Smooth muscle cell (in vitro differentiated cells): ENCODE measurements around the gene GAL3ST3. TPM values are rescaled to one million over a fixed set of nuclear protein-coding genes. Genes with fewer than 3 reads are reported as not detected.

Experiments
- DNase-seq: peaks from one replicate; lab custom pipeline; 2025; ENCODE audit not compliant: unreplicated experiment; lab: John Stamatoyannopoulos, UW
- H2AFZ ChIP-seq: fragments of 200-600 bp; sonication (generic); 2 replicates; pipeline ENCODE4 v1.6.0; 2016; ENCODE audit warnings: antibody characterized with exemption, low read depth, mild to moderate bottlenecking
- H3F3A ChIP-seq: fragments of 200-600 bp; sonication (generic); 2 replicates; pipeline ENCODE4 v1.6.0; 2017; ENCODE audit warnings: antibody characterized with exemption, low read depth
- H3K27ac ChIP-seq: fragments of 200-600 bp; sonication (generic); 2 replicates; pipeline ENCODE4 v1.5.1; 2016; ENCODE audit warnings: low read depth, mild to moderate bottlenecking
- H3K27me3 ChIP-seq: fragments of 200-600 bp; sonication (generic); 2 replicates; pipeline ENCODE4 v1.6.1; 2016; ENCODE audit warnings: low read depth, mild to moderate bottlenecking
- H3K36me3 ChIP-seq: fragments of 200-600 bp; sonication (generic); 2 replicates; pipeline ENCODE4 v1.5.1; 2016; ENCODE audit warnings: low read depth
- H3K4me1 ChIP-seq: fragments of 200-600 bp; sonication (generic); 2 replicates; pipeline ENCODE4 v1.5.1; 2016; ENCODE audit warnings: low read depth
- H3K4me2 ChIP-seq: fragments of 200-600 bp; sonication (generic); 2 replicates; pipeline ENCODE4 v1.6.0; 2016; ENCODE audit warnings: mild to moderate bottlenecking
- H3K4me3 ChIP-seq: fragments of 200-600 bp; sonication (generic); 2 replicates; pipeline ENCODE4 v1.5.1; 2016; ENCODE audit warnings: mild to moderate bottlenecking
- H3K79me2 ChIP-seq: fragments of 200-600 bp; sonication (generic); 2 replicates; pipeline ENCODE4 v1.6.0; 2016; ENCODE audit warnings: low read depth, mild to moderate bottlenecking
- H3K9ac ChIP-seq: fragments of 200-600 bp; sonication (generic); 2 replicates; pipeline ENCODE4 v1.6.0; 2016; ENCODE audit warnings: low read depth
- H3K9me3 ChIP-seq: fragments of 200-600 bp; sonication (generic); replicated peaks from 2 replicates; pipeline ENCODE4 v1.5.1; 2016; ENCODE audit warnings: low read depth
- H4K20me1 ChIP-seq: fragments of 200-600 bp; sonication (generic); 2 replicates; pipeline ENCODE4 v1.6.0; 2016; ENCODE audit warnings: low read depth
- CTCF ChIP-seq: fragments of 200-600 bp; sonication (generic); IDR thresholded peaks from 2 replicates; pipeline ENCODE4 v1.5.1; 2017; ENCODE audit warnings: borderline replicate concordance, mild to moderate bottlenecking, antibody characterized with exemption; ENCODE audit not compliant: insufficient read depth, poor library complexity, severe bottlenecking
- WGBS: methylation state at CpG from one replicate; pipeline ENCODE4 v1.1.7; 2016; ENCODE audit warnings: low lambda C conversion rate; 5-methylcytosine and 5-hydroxymethylcytosine counted together
- polyA plus RNA-seq: library from polyadenylated mRNA; unstranded; fragments of >200 nt; fragmentation: Nextera tagmentation; extraction: Ambion mirVana; gene quantifications from 2 replicates; pipeline ENCODE4 v1.2.1, GENCODE V29; 2016
- total RNA-seq: library from RNA; depleted of rRNA; stranded (reverse); fragments of >200 nt; gene quantifications from 2 replicates; pipeline ENCODE4 v1.2.3, GENCODE V29; 2014

The GAL3ST3 gene
- total and polyA plus RNA-seq, 2 experiments from 2014 or later = 0.23 to 0.27 TPM

GRCh38 chr11:66068154-66068821 is 19.3 kb upstream of the GAL3ST3 start:
- peak; percentile 39 for DNase-seq
- H3K4me1 ChIP-seq = peaks cover 13% of the 10 kb centered on the region
- peaks cover 34% of the 10 kb centered on the region for H3F3A ChIP-seq
- no peaks in the 10 kb centered on the region for H3K27me3 ChIP-seq
- H3K9me3 ChIP-seq = no peaks in the 10 kb centered on the region
- no peak overlapping the region for H2AFZ ChIP-seq
- peak overlapping the region; percentile 89 for H3K27ac ChIP-seq
- H4K20me1 ChIP-seq = peaks cover 57% of the 10 kb centered on the region
- peak; percentile 93 for TF ChIP-seq CTCF
- peaks cover 5% of the 10 kb centered on the region for H3K36me3 ChIP-seq
- no peak overlapping the region for H3K4me3 ChIP-seq
- peaks cover 57% of the 10 kb centered on the region for H3K79me2 ChIP-seq
- H3K9ac ChIP-seq = peak overlapping the region; percentile 64
- 54% methylated on average over 17 of the region's 17 CpGs for WGBS
- peak overlapping the region; percentile 71 for H3K4me2 ChIP-seq

GRCh38 chr11:66067640-66068039 is 18.7 kb upstream of the GAL3ST3 start:
- Histone ChIP-seq H3K4me1 (peaks cover 11% of the 10 kb centered on the region), H3K36me3 (peaks cover 9% of the 10 kb centered on the region), H3K9ac (no peak overlapping the region), H3K27me3 (no peaks in the 10 kb centered on the region), H3K4me2 (peak overlapping the region; percentile 50), H3K27ac (peak overlapping the region; percentile 89), H2AFZ (no peak overlapping the region), H3F3A (peaks cover 38% of the 10 kb centered on the region), H3K79me2 (peaks cover 55% of the 10 kb centered on the region), H3K9me3 (no peaks in the 10 kb centered on the region), H4K20me1 (peaks cover 50% of the 10 kb centered on the region), H3K4me3 (no peak overlapping the region)
- no peak for TF ChIP-seq CTCF
- no peak for DNase-seq
- 92% methylated on average over 4 of the region's 4 CpGs for WGBS

GRCh38 chr11:66066751-66067150 is 17.8 kb upstream of the GAL3ST3 start:
- Histone ChIP-seq H4K20me1 (peaks cover 42% of the 10 kb centered on the region), H3K79me2 (peaks cover 54% of the 10 kb centered on the region), H3K9me3 (no peaks in the 10 kb centered on the region), H2AFZ (no peak overlapping the region), H3F3A (peaks cover 40% of the 10 kb centered on the region), H3K36me3 (peaks cover 11% of the 10 kb centered on the region), H3K4me1 (peaks cover 5% of the 10 kb centered on the region), H3K27me3 (no peaks in the 10 kb centered on the region), H3K9ac (no peak overlapping the region), H3K27ac (peak overlapping the region; percentile 89), H3K4me3 (no peak overlapping the region), H3K4me2 (no peak overlapping the region)
- WGBS = 94% methylated on average over 3 of the region's 3 CpGs
- no peak for TF ChIP-seq CTCF
- DNase-seq = no peak

- Histone ChIP-seq H4K20me1 (peaks cover 35% of the 10 kb centered on the region), H3K4me3 (no peak overlapping the region), H3K79me2 (peaks cover 53% of the 10 kb centered on the region), H3K36me3 (peaks cover 23% of the 10 kb centered on the region), H3K27ac (peak overlapping the region; percentile 22), H3K27me3 (no peaks in the 10 kb centered on the region), H3K9me3 (no peaks in the 10 kb centered on the region), H3K4me2 (no peak overlapping the region), H3K4me1 (peaks cover 5% of the 10 kb centered on the region), H3K9ac (no peak overlapping the region), H3F3A (peaks cover 44% of the 10 kb centered on the region), H2AFZ (no peak overlapping the region)
- 100% methylated on average over 1 of the region's 1 CpG for WGBS
- no peak for DNase-seq
- TF ChIP-seq CTCF = no peak
Measured at GRCh38 chr11:66064571-66064970, 15.6 kb upstream of the GAL3ST3 start.
